Testis (tissue), 3 donors: Measurements from ENCODE around the gene PIH1D1. TPM values are rescaled to one million over a fixed set of nuclear protein-coding genes. Genes with fewer than 3 reads are reported as not detected.

Source experiments
- DNase-seq: peaks from one replicate; pipeline ENCODE4 v3.0.0-alpha.2; 2019
- H3K27ac ChIP-seq, 2 donors: fragments of 200-600 bp; sonication (generic); one replicate each; pipeline ENCODE4 v1.5.1; 2019
- H3K27me3 ChIP-seq: fragments of 200-600 bp; sonication (generic); one replicate; pipeline ENCODE4 v1.5.1; 2019
- H3K36me3 ChIP-seq: fragments of 200-600 bp; sonication (generic); one replicate; pipeline ENCODE4 v1.5.1; 2017; ENCODE audit warnings: low read depth; ENCODE audit errors: missing control alignments
- H3K4me1 ChIP-seq: fragments of 200-600 bp; sonication (generic); one replicate; pipeline ENCODE4 v1.5.1; 2019
- H3K4me3 ChIP-seq, 2 donors: fragments of 200-600 bp; sonication (generic); one replicate each; pipeline ENCODE4 v1.5.1; 2017 to 2019
- H3K9me3 ChIP-seq: fragments of 200-600 bp; sonication (generic); one replicate; pipeline ENCODE4 v1.5.1; 2017
- POLR2A ChIP-seq: fragments of 450-650 bp; IDR thresholded peaks from one replicate; pipeline ENCODE4 v1.6.1; 2017; ENCODE audit warnings: antibody characterized with exemption, mild to moderate bottlenecking, moderate library complexity
- WGBS, 2 donors: methylation state at CpG; one replicate each; pipeline ENCODE4 v1.1.5; 2018; 5-methylcytosine and 5-hydroxymethylcytosine counted together
- intact Hi-C: fragments of 100-400 bp; cut with DNase I; formaldehyde crosslinking; loops from one replicate; pipeline ENCODE4 v1.15.1; 2023; ENCODE audit warnings: low total_unique reads
- polyA plus RNA-seq: library from polyadenylated mRNA; stranded (reverse); fragments of 350-450 nt; fragmentation: Illumina TruSeq; extraction: RNeasy Lipid Tissue Mini Kit (QIAGEN cat#74804); gene quantifications from one replicate; pipeline ENCODE4 v1.2.3, GENCODE V29; 2014; ENCODE audit warnings: low read depth, low replicate concordance; ENCODE audit not compliant: insufficient read depth
- total RNA-seq, 2 donors: library from RNA; depleted of rRNA; stranded (reverse); fragments of >200 nt; gene quantifications; one replicate each; pipeline ENCODE4 v1.2.3, GENCODE V29; 2016
- TF ChIP-seq, protein P1 (sequence below), 3 experiments: fragments of 450-650 bp in 2 of 3; fragments of 200-600 bp in 1 of 3; sonication (generic) in 1 of 3; IDR thresholded peaks; one replicate each; pipeline ENCODE4 v1.5.1; 2016 to 2019; ENCODE audit warnings: antibody characterized with exemption in 3 of 3, mild to moderate bottlenecking in 2 of 3, moderate library complexity in 1 of 3

PIH1D1 gene
- total and polyA plus RNA-seq, 3 donors from 2014 or later: 45.9 to 55.3 (median 49.6) TPM

DNA sequence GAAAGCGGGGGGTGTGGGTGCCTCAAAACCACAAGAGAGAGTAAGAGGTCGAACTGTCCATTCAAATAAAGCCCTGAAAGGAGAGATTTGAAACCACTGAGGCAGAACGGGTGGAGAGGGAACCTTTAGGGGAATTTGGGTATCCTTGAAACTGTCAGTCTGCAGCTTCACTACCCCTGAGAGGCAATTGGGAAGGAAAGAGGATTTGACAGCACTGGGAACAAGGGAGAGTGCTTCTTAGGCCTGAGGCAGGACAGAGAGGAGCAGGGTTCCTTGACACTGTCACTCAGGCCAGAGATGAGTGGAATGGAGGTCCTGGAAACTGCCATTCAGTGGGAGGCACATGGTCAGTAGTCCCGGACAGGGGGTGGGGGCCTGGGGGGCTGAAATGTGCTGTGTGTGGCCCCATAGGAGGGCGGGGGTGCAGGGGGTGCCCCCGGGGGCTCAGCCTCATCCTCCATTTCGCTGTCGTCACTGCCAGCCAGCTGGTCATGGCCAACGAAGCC, 21.4 kb downstream of the PIH1D1 start:
- Histone ChIP-seq H3K9me3 (no peaks in the 10 kb centered on the region), H3K27me3 (peaks cover 4% of the 10 kb centered on the region), H3K4me3 (no peak overlapping the region), H3K27ac (no peak overlapping the region), H3K4me1 (peaks cover 14% of the 10 kb centered on the region), H3K36me3 (no peaks in the 10 kb centered on the region)
- intact Hi-C loops: no loop called here
- DNase-seq: no peak
- TF ChIP-seq POLR2A: no peak
- TF ChIP-seq, protein P1, sequence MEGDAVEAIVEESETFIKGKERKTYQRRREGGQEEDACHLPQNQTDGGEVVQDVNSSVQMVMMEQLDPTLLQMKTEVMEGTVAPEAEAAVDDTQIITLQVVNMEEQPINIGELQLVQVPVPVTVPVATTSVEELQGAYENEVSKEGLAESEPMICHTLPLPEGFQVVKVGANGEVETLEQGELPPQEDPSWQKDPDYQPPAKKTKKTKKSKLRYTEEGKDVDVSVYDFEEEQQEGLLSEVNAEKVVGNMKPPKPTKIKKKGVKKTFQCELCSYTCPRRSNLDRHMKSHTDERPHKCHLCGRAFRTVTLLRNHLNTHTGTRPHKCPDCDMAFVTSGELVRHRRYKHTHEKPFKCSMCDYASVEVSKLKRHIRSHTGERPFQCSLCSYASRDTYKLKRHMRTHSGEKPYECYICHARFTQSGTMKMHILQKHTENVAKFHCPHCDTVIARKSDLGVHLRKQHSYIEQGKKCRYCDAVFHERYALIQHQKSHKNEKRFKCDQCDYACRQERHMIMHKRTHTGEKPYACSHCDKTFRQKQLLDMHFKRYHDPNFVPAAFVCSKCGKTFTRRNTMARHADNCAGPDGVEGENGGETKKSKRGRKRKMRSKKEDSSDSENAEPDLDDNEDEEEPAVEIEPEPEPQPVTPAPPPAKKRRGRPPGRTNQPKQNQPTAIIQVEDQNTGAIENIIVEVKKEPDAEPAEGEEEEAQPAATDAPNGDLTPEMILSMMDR (IDR thresholded peaks at IDR 0.05): no peak
- 48 to 59% methylated on average over 4 to 9 of the region's 9 CpGs for WGBS, 2 donors

DNA sequence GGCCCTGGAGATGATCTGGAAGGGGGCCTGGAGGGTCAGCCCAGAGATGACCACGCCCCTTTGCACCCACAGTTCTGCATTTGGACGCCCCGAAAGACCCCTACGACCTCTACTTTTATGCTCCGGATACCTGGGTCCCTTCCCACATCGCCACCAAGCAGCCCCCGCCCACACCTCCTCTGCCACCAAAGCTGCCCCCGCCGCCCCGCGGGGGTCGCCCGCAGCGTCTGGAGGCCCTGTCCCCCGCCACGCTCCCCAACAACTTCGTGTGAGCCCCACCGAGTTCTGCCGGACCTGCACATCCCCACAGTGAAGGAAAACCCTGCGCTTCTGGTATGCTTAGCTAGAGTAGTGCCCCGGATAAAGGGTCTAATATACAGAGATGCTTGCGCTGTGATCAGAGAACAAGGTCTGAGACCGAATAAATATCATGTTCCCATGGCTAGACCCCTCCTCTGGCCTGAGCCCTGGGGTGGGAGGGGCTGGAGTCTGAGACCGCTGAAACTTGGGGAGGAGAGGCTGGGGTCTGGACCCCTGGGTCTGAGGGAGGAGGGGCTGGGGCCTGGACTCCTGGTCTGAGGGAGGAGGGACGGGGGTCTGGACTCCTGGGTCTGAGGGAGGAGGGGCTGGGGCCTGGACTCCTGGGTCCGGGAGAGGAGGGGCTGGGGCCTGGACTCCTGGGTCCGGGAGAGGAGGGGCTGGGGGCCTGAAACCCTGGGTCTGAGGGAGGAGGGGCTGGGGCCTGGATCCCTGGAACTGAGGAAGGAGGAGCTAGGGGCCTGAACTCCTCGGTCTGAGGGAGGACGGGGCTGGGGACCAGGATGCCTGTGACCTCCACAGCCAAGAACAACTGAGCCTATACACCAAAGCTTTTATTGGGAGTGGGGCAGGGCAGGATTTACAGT, 22.8 kb downstream of the PIH1D1 start:
- Histone ChIP-seq H3K4me1 (peaks cover 14% of the 10 kb centered on the region), H3K27ac (no peak overlapping the region), H3K4me3 (peak overlapping the region in 1 of 2 donors; percentile 20), H3K27me3 (peaks cover 4% of the 10 kb centered on the region), H3K9me3 (no peaks in the 10 kb centered on the region), H3K36me3 (no peaks in the 10 kb centered on the region)
- DNase-seq: no peak
- intact Hi-C loops: no loop called here
- WGBS, 2 donors: 8 to 16% methylated on average over 12 to 27 of the region's 29 CpGs
- no peak for TF ChIP-seq POLR2A
- TF ChIP-seq, protein P1 (IDR thresholded peaks at IDR 0.05): no peak

DNA sequence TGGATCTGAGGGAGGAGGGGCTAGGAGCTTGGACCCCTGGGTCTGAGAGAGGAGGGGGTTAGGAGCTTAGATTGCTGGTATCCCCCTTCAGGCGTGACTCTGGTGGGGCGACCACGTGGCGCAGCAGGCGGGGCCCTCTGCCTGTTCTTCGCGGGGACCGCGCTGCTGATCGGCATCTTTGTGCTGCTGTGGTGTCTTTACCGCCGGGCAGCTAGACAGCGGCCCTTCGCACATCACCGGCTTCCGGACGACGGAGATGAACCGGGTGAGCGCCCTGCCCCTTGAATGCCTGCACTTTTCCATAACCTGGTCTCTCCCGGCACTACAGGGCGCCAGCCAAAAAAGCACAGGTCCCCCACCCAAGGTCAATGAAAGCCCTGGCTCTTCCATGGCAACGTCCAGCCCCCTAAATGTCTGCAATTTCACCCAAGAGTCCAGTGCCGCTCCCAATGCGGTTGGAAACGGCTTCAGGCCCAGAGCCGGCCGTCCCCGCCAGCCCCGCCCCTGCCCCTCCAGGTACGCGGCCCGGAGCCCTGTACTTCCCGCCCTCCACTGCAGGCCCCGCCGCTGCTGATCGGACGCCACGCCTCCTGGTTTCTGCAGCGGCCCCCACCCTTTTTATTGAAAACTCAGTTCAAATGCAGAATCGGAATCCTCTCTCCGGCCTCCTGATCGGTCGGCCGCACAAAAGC, 23.6 kb downstream of the PIH1D1 start:
- Histone ChIP-seq H3K4me3 (peak overlapping the region in 1 of 2 donors; percentile 20), H3K27me3 (peaks cover 4% of the 10 kb centered on the region), H3K4me1 (peaks cover 22% of the 10 kb centered on the region), H3K27ac (no peak overlapping the region), H3K36me3 (no peaks in the 10 kb centered on the region), H3K9me3 (no peaks in the 10 kb centered on the region)
- TF ChIP-seq, protein P1 (IDR thresholded peaks at IDR 0.05): no peak
- TF ChIP-seq POLR2A: no peak
- 2% methylated on average over 27 to 44 of the region's 45 CpGs for WGBS, 2 donors
- DNase-seq: no peak
- intact Hi-C loops: no loop called here

DNA sequence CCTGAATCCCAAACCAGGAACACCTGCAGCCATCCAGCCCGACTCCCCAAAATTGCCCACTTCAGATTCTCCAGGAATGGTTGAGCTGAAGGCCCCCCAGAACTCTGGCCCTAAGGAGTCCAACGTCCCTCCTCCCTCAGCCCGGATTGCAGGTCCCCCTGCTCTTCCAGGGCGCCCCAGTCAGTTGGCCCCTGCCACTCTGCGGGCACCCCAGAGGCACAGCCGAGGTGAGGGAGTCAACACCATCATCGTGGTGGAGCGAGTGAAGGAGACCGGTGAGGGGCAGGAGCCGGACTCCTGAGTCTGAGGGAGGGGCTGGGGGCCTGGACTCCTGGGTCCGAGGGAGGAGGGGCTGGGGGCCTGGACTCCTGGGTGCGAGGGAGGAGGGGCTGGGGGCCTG, 24.3 kb downstream of the PIH1D1 start:
- DNase-seq: no peak
- intact Hi-C loops: no loop called here
- WGBS, 2 donors: 41 to 42% methylated on average over 6 to 11 of the region's 12 CpGs
- TF ChIP-seq, protein P1 (IDR thresholded peaks at IDR 0.05): no peak
- TF ChIP-seq POLR2A: no peak
- Histone ChIP-seq H3K36me3 (no peaks in the 10 kb centered on the region), H3K9me3 (no peaks in the 10 kb centered on the region), H3K4me3 (no peak overlapping the region), H3K27me3 (peaks cover 4% of the 10 kb centered on the region), H3K4me1 (peaks cover 29% of the 10 kb centered on the region), H3K27ac (no peak overlapping the region)
